Left ventricle myocardium inferior (tissue), 1 donor: ENCODE results near the gene KBTBD7. TPM values are rescaled to one million over a fixed set of nuclear protein-coding genes. Genes with fewer than 3 reads are reported as not detected.
A peak's percentile ranks its signal among the peaks of the same experiment; 100 is the strongest.

Source experiments
- DNase-seq: peaks from one replicate; pipeline ENCODE4 v3.0.0-alpha.2; 2020
- H3K27ac ChIP-seq: fragments of 200-600 bp; replicated peaks from 2 replicates; pipeline ENCODE4 v1.8.0; 2021
- H3K27me3 ChIP-seq: fragments of 200-600 bp; 2 replicates; pipeline ENCODE4 v1.8.0; 2021; ENCODE audit warnings: low read depth
- H3K36me3 ChIP-seq: fragments of 200-600 bp; 2 replicates; pipeline ENCODE4 v1.8.0; 2021
- H3K4me1 ChIP-seq: fragments of 200-600 bp; 2 replicates; pipeline ENCODE4 v1.8.0; 2021
- H3K4me3 ChIP-seq: fragments of 200-600 bp; 2 replicates; pipeline ENCODE4 v1.8.0; 2021; ENCODE audit warnings: mild to moderate bottlenecking, moderate library complexity
- H3K9me3 ChIP-seq: fragments of 200-600 bp; replicated peaks from 2 replicates; pipeline ENCODE4 v1.8.0; 2021
- CTCF ChIP-seq: fragments of 200-600 bp; IDR thresholded peaks from 2 replicates; pipeline ENCODE4 v1.8.0; 2021; ENCODE audit warnings: antibody characterized with exemption, mild to moderate bottlenecking, borderline replicate concordance
- intact Hi-C: fragments of 100-400 bp; cut with micrococcal nuclease; formaldehyde crosslinking; loops from one replicate; pipeline ENCODE4 v1.11.0; 2022
- total RNA-seq: library from RNA; stranded (reverse); fragmentation: NEBNext Ultra II Directional; extraction: Animal tissue kit (Norgen Biotek cat#: 25700); gene quantifications from one replicate; pipeline ENCODE4 v1.2.1, GENCODE V29; 2021
- donor health status: DM: no; HTN: yes; CAD: no; lungs with severe emphysema.

The KBTBD7 gene
- total RNA-seq, 1 donor from 2014 or later, result 5.2 TPM

- no peak for TF ChIP-seq CTCF
- H3K9me3 ChIP-seq, result no peaks in the 10 kb centered on the region
- H3K27me3 ChIP-seq, result no peaks in the 10 kb centered on the region
- DNase-seq, result no peak
- H3K4me3 ChIP-seq, result no peak overlapping the region
- H3K36me3 ChIP-seq, result no peaks in the 10 kb centered on the region
- H3K27ac ChIP-seq, result no peak overlapping the region
- H3K4me1 ChIP-seq, result peaks cover 25% of the 10 kb centered on the region
- intact Hi-C loops, result no loop called here
Measured at GRCh38 chr13:41196620-41197019, 2.3 kb upstream of the KBTBD7 start.

GRCh38 chr13:41196011-41196410 is 1.6 kb upstream of the KBTBD7 start:
- no peaks in the 10 kb centered on the region for H3K36me3 ChIP-seq
- H3K9me3 ChIP-seq, result no peaks in the 10 kb centered on the region
- TF ChIP-seq CTCF, result no peak
- no peak overlapping the region for H3K4me3 ChIP-seq
- peaks cover 31% of the 10 kb centered on the region for H3K4me1 ChIP-seq
- no peak overlapping the region for H3K27ac ChIP-seq
- no peak for DNase-seq
- intact Hi-C loops, result no loop called here
- H3K27me3 ChIP-seq, result no peaks in the 10 kb centered on the region

- Histone ChIP-seq H3K36me3 (peaks cover 3% of the 10 kb centered on the region), H3K27ac (peak overlapping the region; percentile 92), H3K9me3 (no peaks in the 10 kb centered on the region), H3K4me1 (peaks cover 36% of the 10 kb centered on the region), H3K4me3 (peak overlapping the region; percentile 90), H3K27me3 (no peaks in the 10 kb centered on the region)
- DNase-seq, result no peak
- TF ChIP-seq CTCF, result no peak
- intact Hi-C loops, result loop anchor here (5.0 kb wide), 1 partner anchor 61 kb away; the partner anchor contains the start of gene KBTBD6
Measured at GRCh38 chr13:41193469-41193868, 900 bp downstream of the KBTBD7 start.

- TF ChIP-seq CTCF, result no peak
- Histone ChIP-seq H3K4me1 (peaks cover 29% of the 10 kb centered on the region), H3K27ac (no peak overlapping the region)
Measured at GRCh38 chr13:41188584-41188983, 5.8 kb downstream of the KBTBD7 start.

GRCh38 chr13:41186481-41186880 is 7.9 kb downstream of the KBTBD7 start:
- TF ChIP-seq CTCF, result no peak
- Histone ChIP-seq H3K9me3 (no peaks in the 10 kb centered on the region), H3K4me1 (peaks cover 10% of the 10 kb centered on the region), H3K27ac (no peak overlapping the region), H3K4me3 (no peak overlapping the region), H3K36me3 (peaks cover 3% of the 10 kb centered on the region), H3K27me3 (no peaks in the 10 kb centered on the region)
- intact Hi-C loops, result no loop called here
- DNase-seq, result no peak

More at GRCh38 chr13:41188584-41188983, 5.8 kb downstream of the KBTBD7 start:
- H3K9me3 ChIP-seq, result no peaks in the 10 kb centered on the region
- DNase-seq, result no peak
- intact Hi-C loops, result no loop called here
- no peak overlapping the region for H3K4me3 ChIP-seq
- no peaks in the 10 kb centered on the region for H3K27me3 ChIP-seq
- H3K36me3 ChIP-seq, result peaks cover 3% of the 10 kb centered on the region
